IMR-90 (cell line): ENCODE results near the gene RGS3. TPM values are rescaled to one million over a fixed set of nuclear protein-coding genes. Genes with fewer than 3 reads are reported as not detected.

Experiments used
- ATAC-seq: fragments of 200-7000 bp; cut with Tn5 transposase; 2 replicates; pipeline ENCODE4 v1.9.1; 2020; ENCODE audit warnings: low read depth, mild to moderate bottlenecking, moderate library complexity
- BruUV-seq: library from RNA; stranded (reverse); fragments of 400-500 nt; replicated peaks from 2 replicates; lab custom pipeline; 2021; lab: Mats Ljungman, UMichigan
- CTCF ChIA-PET: fragments of 300-600 bp; formaldehyde crosslinking; extraction: SDS; loops from one replicate; lab custom pipeline; 2021; ENCODE audit warnings: antibody characterized with exemption; lab: Yijun Ruan, JAX
- POLR2A ChIA-PET: fragments of 300-600 bp; sonication (Branson Sonifier 250); formaldehyde crosslinking; loops from one replicate; lab custom pipeline; 2022; ENCODE audit warnings: antibody characterized with exemption; ENCODE audit not compliant: unreplicated experiment; lab: Charles Lee
- DNase-seq: peaks from one replicate; pipeline ENCODE4 v3.0.0; 2013
- H2AFZ ChIP-seq: replicated peaks from 2 replicates; pipeline ENCODE3; 2013; ENCODE audit warnings: low read length, mild to moderate bottlenecking; ENCODE audit not compliant: poor library complexity
- H2AK5ac ChIP-seq: 2 replicates; pipeline ENCODE4 v1.6.1; 2013; ENCODE audit warnings: low read depth, low read length, inconsistent platforms
- H2AK9ac ChIP-seq: replicated peaks from 2 replicates; pipeline ENCODE3; 2013; ENCODE audit warnings: mild to moderate bottlenecking, low read depth, low read length, moderate library complexity; ENCODE audit not compliant: poor library complexity
- H2BK120ac ChIP-seq: 2 replicates; pipeline ENCODE4 v1.6.1; 2013; ENCODE audit warnings: low read depth, low read length, inconsistent platforms
- H2BK15ac ChIP-seq: 3 replicates; pipeline ENCODE4 v1.6.1; 2013; ENCODE audit warnings: low read depth, low read length, inconsistent platforms
- H2BK20ac ChIP-seq: 2 replicates; pipeline ENCODE4 v1.6.1; 2013; ENCODE audit warnings: low read depth, mild to moderate bottlenecking, inconsistent platforms, low read length, moderate library complexity
- H2BK5ac ChIP-seq: 2 replicates; pipeline ENCODE4 v1.6.1; 2013; ENCODE audit warnings: mild to moderate bottlenecking, low read depth, low read length, inconsistent platforms; ENCODE audit not compliant: poor library complexity, severe bottlenecking
- H3K14ac ChIP-seq: replicated peaks from 2 replicates; pipeline ENCODE4 v1.6.1; 2013; ENCODE audit warnings: low read depth, low read length, inconsistent platforms
- H3K18ac ChIP-seq: 2 replicates; pipeline ENCODE4 v1.6.1; 2013; ENCODE audit warnings: low read depth, low read length, control low read depth
- H3K23ac ChIP-seq: 2 replicates; pipeline ENCODE4 v1.6.1; 2013; ENCODE audit warnings: low read depth, low read length, inconsistent platforms
- H3K27ac ChIP-seq: 2 replicates; pipeline ENCODE4 v1.5.1; 2013; ENCODE audit warnings: mild to moderate bottlenecking, control low read depth, low read length; ENCODE audit not compliant: insufficient read depth
- H3K27me3 ChIP-seq: 2 replicates; pipeline ENCODE4 v1.6.1; 2013; ENCODE audit warnings: low read length; ENCODE audit not compliant: control insufficient read depth, insufficient read depth
- H3K36me3 ChIP-seq: 2 replicates; pipeline ENCODE4 v1.6.1; 2013; ENCODE audit warnings: low read length, mixed read lengths; ENCODE audit not compliant: control insufficient read depth, insufficient read depth
- H3K4ac ChIP-seq: 2 replicates; pipeline ENCODE4 v1.6.1; 2013; ENCODE audit warnings: low read depth, low read length, inconsistent platforms
- H3K4me1 ChIP-seq: 2 replicates; pipeline ENCODE4 v1.6.1; 2013; ENCODE audit warnings: low read length, mixed read lengths; ENCODE audit not compliant: control insufficient read depth, insufficient read depth
- H3K4me2 ChIP-seq: 2 replicates; pipeline ENCODE4 v1.6.1; 2013; ENCODE audit warnings: low read depth, mild to moderate bottlenecking, control low read depth, low read length, moderate library complexity
- H3K4me3 ChIP-seq: 2 replicates; pipeline ENCODE4 v1.5.1; 2013; ENCODE audit warnings: low read depth, mild to moderate bottlenecking, control low read depth, low read length, moderate library complexity; ENCODE audit not compliant: insufficient read depth
- H3K56ac ChIP-seq: 2 replicates; pipeline ENCODE4 v1.6.1; 2013; ENCODE audit warnings: low read length, inconsistent platforms; ENCODE audit not compliant: insufficient read depth; ENCODE audit errors: extremely low read depth
- H3K79me1 ChIP-seq, 2 experiments: 2 replicates each; pipeline ENCODE4 v1.6.1; 2013; ENCODE audit warnings: low read length in 2 of 2, inconsistent platforms in 1 of 2, low read depth in 1 of 2
- H3K9ac ChIP-seq: 2 replicates; pipeline ENCODE4 v1.6.1; 2013; ENCODE audit warnings: low read depth, low read length, control low read depth
- H3K9me1 ChIP-seq: 2 replicates; pipeline ENCODE4 v1.6.1; 2013; ENCODE audit warnings: low read length, inconsistent platforms; ENCODE audit not compliant: insufficient read depth
- H3K9me3 ChIP-seq: 2 replicates; pipeline ENCODE4 v1.6.1; 2013; ENCODE audit warnings: low read length; ENCODE audit not compliant: control insufficient read depth, insufficient read depth
- H4K20me1 ChIP-seq: 2 replicates; pipeline ENCODE4 v1.6.1; 2013; ENCODE audit warnings: low read length, inconsistent platforms; ENCODE audit not compliant: insufficient read depth
- H4K5ac ChIP-seq: 2 replicates; pipeline ENCODE4 v1.6.1; 2013; ENCODE audit warnings: mild to moderate bottlenecking, low read depth, low read length, control low read depth
- H4K8ac ChIP-seq, 2 experiments: 2 replicates each; pipeline ENCODE4 v1.6.1; 2013; ENCODE audit warnings: low read depth in 2 of 2, low read length in 2 of 2, control low read depth in 1 of 2, inconsistent platforms in 1 of 2
- H4K91ac ChIP-seq: 2 replicates; pipeline ENCODE4 v1.6.1; 2013; ENCODE audit warnings: low read depth, low read length, inconsistent platforms; ENCODE audit not compliant: insufficient read depth
- BHLHE40 ChIP-seq: fragments of 150-350 bp; IDR thresholded peaks from 2 replicates; pipeline ENCODE4 v1.6.1; 2016; ENCODE audit warnings: mild to moderate bottlenecking, low read depth, low read length
- CEBPB ChIP-seq: IDR thresholded peaks from 2 replicates; pipeline ENCODE4 v1.6.1; 2012; ENCODE audit warnings: low read depth, low read length, improper control_type of control experiment
- CHD1 ChIP-seq: IDR thresholded peaks from 2 replicates; pipeline ENCODE4 v1.6.1; 2012; ENCODE audit warnings: low read depth, low read length, improper control_type of control experiment
- MAFK ChIP-seq: IDR thresholded peaks from 2 replicates; pipeline ENCODE4 v1.6.1; 2012; ENCODE audit warnings: low read depth, low read length, improper control_type of control experiment
- MAZ ChIP-seq: IDR thresholded peaks from 2 replicates; pipeline ENCODE4 v1.6.1; 2012; ENCODE audit warnings: low read depth, mild to moderate bottlenecking, low read length, improper control_type of control experiment, moderate library complexity, borderline replicate concordance
- MXI1 ChIP-seq: IDR thresholded peaks from 2 replicates; pipeline ENCODE4 v1.6.1; 2012; ENCODE audit warnings: low read depth, mild to moderate bottlenecking, low read length, moderate library complexity, borderline replicate concordance
- NFE2L2 ChIP-seq: fragments of 150-350 bp; IDR thresholded peaks from 2 replicates; pipeline ENCODE4 v1.6.1; 2016; ENCODE audit warnings: low read depth, mild to moderate bottlenecking, low read length
- RFX5 ChIP-seq: IDR thresholded peaks from 2 replicates; pipeline ENCODE4 v1.8.0; 2012; ENCODE audit warnings: low read depth, mild to moderate bottlenecking, low read length, moderate library complexity
- WGBS, 2 experiments: methylation state at CpG; one replicate each; pipeline versions ENCODE4 v1.1.5 to v1.1.7; 2013; ENCODE audit warnings: missing lambda C conversion rate in 2 of 2; ENCODE audit not compliant: insufficient read length in 1 of 2; ENCODE audit errors: extremely low coverage in 2 of 2; 5-methylcytosine and 5-hydroxymethylcytosine counted together
- dilution Hi-C: fragments of 300-500 bp; cut with HindIII; formaldehyde crosslinking; loops from one replicate; pipeline ENCODE4 v1.14.3; 2018; ENCODE audit warnings: low sequenced_read_pairs; ENCODE audit not compliant: unreplicated experiment
- in situ Hi-C: fragments of 300-500 bp; cut with MboI; formaldehyde crosslinking; loops from 3 replicates; pipeline ENCODE4 v1.14.3; 2019; ENCODE audit warnings: low sequenced_read_pairs, inconsistent platforms, mixed read lengths
- intact Hi-C: fragments of 100-400 bp; cut with micrococcal nuclease; formaldehyde crosslinking; loops from 2 replicates; pipeline ENCODE4 v1.10.0; 2022
- polyA plus RNA-seq, 3 experiments: library from polyadenylated mRNA; depleted of rRNA; stranded (reverse); fragments of >200 nt; gene quantifications; 2 replicates each; pipeline ENCODE4 v1.2.3, GENCODE V29; 2012; ENCODE audit warnings: low replicate concordance in 1 of 3
- total RNA-seq: library from RNA; depleted of rRNA; stranded (reverse); fragments of >200 nt; gene quantifications from 2 replicates; pipeline ENCODE4 v1.2.3, GENCODE V29; 2012
- TF ChIP-seq, protein P1 (sequence below): conservative IDR thresholded peaks from 2 replicates; pipeline ENCODE4 v1.5.1; 2012; ENCODE audit warnings: mild to moderate bottlenecking, low read depth, low read length, improper control_type of control experiment

RGS3 gene
- total and polyA plus RNA-seq, 2 of the 4 experiments (the other 2 are of a cell fraction): 51.8 to 65.6 TPM

DNA sequence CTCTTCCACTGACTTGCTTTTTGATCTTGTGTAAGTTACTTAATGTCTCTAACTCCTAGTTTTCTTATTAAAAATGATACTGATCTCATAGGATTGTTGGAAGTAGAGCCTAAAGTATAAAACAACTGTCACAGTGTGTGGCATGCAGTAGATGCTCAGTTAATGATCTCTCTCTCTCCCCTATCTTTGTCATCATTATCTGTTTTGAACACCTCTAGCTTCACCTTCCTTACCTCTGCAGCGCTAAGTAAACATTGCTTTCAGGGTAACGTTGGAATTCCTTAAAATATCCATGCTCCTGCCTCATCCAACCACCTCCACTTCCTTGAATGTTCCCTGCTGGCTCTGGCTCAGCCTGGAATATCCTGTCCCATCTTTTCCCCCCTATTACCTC, 110.4 kb downstream of the RGS3 start:
- Histone ChIP-seq H3K4me2 (no peak overlapping the region), H3K18ac (no peak overlapping the region), H2BK120ac (0 out of 2 replicates have a peak overlapping the region, but pooled peaks have one; percentile 32), H3K4ac (0 out of 2 replicates have a peak overlapping the region, but pooled peaks have one; percentile 68), H3K56ac (no peak overlapping the region), H3K23ac (peak overlapping the region; percentile 56; the same call in 1 of the 2 replicates), H3K14ac (0 out of 2 replicates have a peak overlapping the region, but pooled peaks have one; percentile 59), H4K5ac (0 out of 2 replicates have a peak overlapping the region, but pooled peaks have one; percentile 38), H3K9me1 (peaks cover 45% of the 10 kb centered on the region), H2BK5ac (no peak overlapping the region), H3K36me3 (no peaks in the 10 kb centered on the region; the same call in 1 of the 2 replicates), H2AK9ac (no peak overlapping the region), H3K9me3 (no peaks in the 10 kb centered on the region), H4K91ac (peak overlapping the region; percentile 20; the same call in 1 of the 2 replicates), H2BK15ac (no peak overlapping the region; the same call in 2 of the 3 replicates), H3K4me1 (peaks cover 27% of the 10 kb centered on the region), H2BK20ac (no peak overlapping the region), H3K27me3 (no peaks in the 10 kb centered on the region), H2AK5ac (peak overlapping the region; percentile 63; the same call in 1 of the 2 replicates), H3K79me1 (peaks cover 30 to 77% of the 10 kb centered on the region in 2 experiments), H2AFZ (peak overlapping the region; percentile 44), H3K9ac (no peak overlapping the region), H3K27ac (no peak overlapping the region), H4K8ac (peak overlapping the region in 1 of 2 experiments; percentile 20; a peak in 1 of 4 replicates), H3K4me3 (no peak overlapping the region), H4K20me1 (peaks cover 4% of the 10 kb centered on the region; the same call in 1 of the 2 replicates)
- 83% methylated on average over 2 of the region's 2 CpGs; no CpG with 5 or more reads in 1 of the 2 experiments for WGBS, 2 experiments
- BruUV-seq: no TSS peak
- DNase-seq: no peak
- ChIA-PET POLR2A (no interaction called here), CTCF (no interaction called here)
- ATAC-seq: no peak
- intact Hi-C loops (no loop called here), in situ Hi-C loops (no loop called here), dilution Hi-C loops (no loop called here)
- TF ChIP-seq RFX5 (no peak), MAZ (no peak), MXI1 (no peak), MAFK (no peak), NFE2L2 (no peak), CHD1 (no peak), BHLHE40 (no peak), CEBPB (no peak)
- TF ChIP-seq, protein P1, sequence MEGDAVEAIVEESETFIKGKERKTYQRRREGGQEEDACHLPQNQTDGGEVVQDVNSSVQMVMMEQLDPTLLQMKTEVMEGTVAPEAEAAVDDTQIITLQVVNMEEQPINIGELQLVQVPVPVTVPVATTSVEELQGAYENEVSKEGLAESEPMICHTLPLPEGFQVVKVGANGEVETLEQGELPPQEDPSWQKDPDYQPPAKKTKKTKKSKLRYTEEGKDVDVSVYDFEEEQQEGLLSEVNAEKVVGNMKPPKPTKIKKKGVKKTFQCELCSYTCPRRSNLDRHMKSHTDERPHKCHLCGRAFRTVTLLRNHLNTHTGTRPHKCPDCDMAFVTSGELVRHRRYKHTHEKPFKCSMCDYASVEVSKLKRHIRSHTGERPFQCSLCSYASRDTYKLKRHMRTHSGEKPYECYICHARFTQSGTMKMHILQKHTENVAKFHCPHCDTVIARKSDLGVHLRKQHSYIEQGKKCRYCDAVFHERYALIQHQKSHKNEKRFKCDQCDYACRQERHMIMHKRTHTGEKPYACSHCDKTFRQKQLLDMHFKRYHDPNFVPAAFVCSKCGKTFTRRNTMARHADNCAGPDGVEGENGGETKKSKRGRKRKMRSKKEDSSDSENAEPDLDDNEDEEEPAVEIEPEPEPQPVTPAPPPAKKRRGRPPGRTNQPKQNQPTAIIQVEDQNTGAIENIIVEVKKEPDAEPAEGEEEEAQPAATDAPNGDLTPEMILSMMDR: no peak
